Measurements from ENCODE around the gene TMEM164. TPM values are rescaled to one million over a fixed set of nuclear protein-coding genes. Genes with fewer than 3 reads are reported as not detected.

The TMEM164 gene
- total RNA-seq, 2 donors from 2014 or later = 18.0 to 20.2 TPM

- Histone ChIP-seq H3K9me3 (no peaks in the 10 kb centered on the region), H3K36me3 (no peaks in the 10 kb centered on the region), H3K4me3 (no peak overlapping the region), H3K4me1 (ENCODE audit: control insufficient read depth in 1 of 2, low read depth in 2 of 2) (no peaks in the 10 kb centered on the region), H3K27ac (no peak overlapping the region), H3K27me3 (replicated peaks; ENCODE audit: insufficient read depth) (no peaks in the 10 kb centered on the region)
- ATAC-seq (ENCODE audit: insufficient number of reproducible peaks, low FRiP score, low read depth) (no peak), DNase-seq (ENCODE audit: low spot score) (no peak)
- no peak for TF ChIP-seq CTCF (IDR thresholded peaks at IDR 0.05)
These were observed 10.0 kb downstream of the TMEM164 start for GRCh38 chrX:110012818-110013485.

DNA sequence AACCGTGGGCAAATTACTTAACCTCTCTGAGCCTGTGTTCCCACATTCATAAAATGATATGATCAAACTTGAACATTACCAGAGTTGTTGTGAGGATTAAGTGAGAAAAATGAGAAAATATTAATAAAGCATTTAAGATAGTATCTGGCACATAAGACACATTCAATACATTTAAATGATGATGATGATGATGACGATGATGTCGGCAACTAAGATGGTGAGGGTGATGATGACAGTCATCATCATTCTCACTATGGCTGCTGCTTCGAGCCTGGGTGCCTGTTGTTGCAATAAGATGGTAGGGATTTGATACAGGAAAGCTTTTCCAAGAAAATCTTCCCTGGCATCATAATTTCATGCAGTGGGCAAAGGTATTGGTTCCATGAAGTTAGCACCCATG lies 11.1 kb downstream of the TMEM164 start:
- H3K9me3 ChIP-seq = no peaks in the 10 kb centered on the region
- DNase-seq (ENCODE audit: low spot score) (no peak), ATAC-seq (ENCODE audit: insufficient number of reproducible peaks, low FRiP score, low read depth) (no peak)
- H3K27me3 ChIP-seq (replicated peaks; ENCODE audit: insufficient read depth) = no peaks in the 10 kb centered on the region
- H3K36me3 ChIP-seq = no peaks in the 10 kb centered on the region
- H3K27ac ChIP-seq = no peak overlapping the region
- no peaks in the 10 kb centered on the region for H3K4me1 ChIP-seq (ENCODE audit: control insufficient read depth in 1 of 2, low read depth in 2 of 2)
- TF ChIP-seq CTCF (IDR thresholded peaks at IDR 0.05) = no peak
- no peak overlapping the region for H3K4me3 ChIP-seq

- ATAC-seq (ENCODE audit: insufficient number of reproducible peaks, low FRiP score, low read depth) (no peak), DNase-seq (ENCODE audit: low spot score) (no peak)
- no peak for TF ChIP-seq CTCF (IDR thresholded peaks at IDR 0.05)
These were observed 12.1 kb downstream of the TMEM164 start for GRCh38 chrX:110015032-110015431.

GRCh38 chrX:110015915-110016314 lies 13.0 kb downstream of the TMEM164 start:
- Histone ChIP-seq H3K27ac (no peak overlapping the region), H3K4me3 (no peak overlapping the region), H3K27me3 (replicated peaks; ENCODE audit: insufficient read depth) (no peaks in the 10 kb centered on the region), H3K9me3 (no peaks in the 10 kb centered on the region), H3K4me1 (ENCODE audit: control insufficient read depth in 1 of 2, low read depth in 2 of 2) (peaks cover 0 to 6% of the 10 kb centered on the region in 2 donors), H3K36me3 (no peaks in the 10 kb centered on the region)
- DNase-seq (ENCODE audit: low spot score) (no peak), ATAC-seq (ENCODE audit: insufficient number of reproducible peaks, low FRiP score, low read depth) (no peak)
- TF ChIP-seq CTCF (IDR thresholded peaks at IDR 0.05) = no peak

More at GRCh38 chrX:110015032-110015431, 12.1 kb downstream of the TMEM164 start:
- no peak overlapping the region for H3K27ac ChIP-seq
- H3K4me1 ChIP-seq (ENCODE audit: control insufficient read depth in 1 of 2, low read depth in 2 of 2) = no peaks in the 10 kb centered on the region
- H3K9me3 ChIP-seq = no peaks in the 10 kb centered on the region
- H3K27me3 ChIP-seq (replicated peaks; ENCODE audit: insufficient read depth) = no peaks in the 10 kb centered on the region
- H3K4me3 ChIP-seq = no peak overlapping the region
- no peaks in the 10 kb centered on the region for H3K36me3 ChIP-seq

GRCh38 chrX:110020536-110020935 lies 17.6 kb downstream of the TMEM164 start:
- H3K9me3 ChIP-seq = no peaks in the 10 kb centered on the region
- H3K27me3 ChIP-seq (replicated peaks; ENCODE audit: insufficient read depth) = no peaks in the 10 kb centered on the region
- TF ChIP-seq CTCF (IDR thresholded peaks at IDR 0.05) = no peak
- no peak overlapping the region for H3K4me3 ChIP-seq
- ATAC-seq (ENCODE audit: insufficient number of reproducible peaks, low FRiP score, low read depth) (no peak), DNase-seq (ENCODE audit: low spot score) (no peak)
- peaks cover 0 to 13% of the 10 kb centered on the region in 2 donors for H3K4me1 ChIP-seq (ENCODE audit: control insufficient read depth in 1 of 2, low read depth in 2 of 2)
- no peaks in the 10 kb centered on the region for H3K36me3 ChIP-seq
- H3K27ac ChIP-seq = peak overlapping the region in 1 of 2 donors; percentile 38

Measured in thoracic aorta (tissue), 2 donors.